Liver (tissue), 9 donors: ENCODE results near the gene DLK1. TPM values are rescaled to one million over a fixed set of nuclear protein-coding genes. Genes with fewer than 3 reads are reported as not detected.

Experiments
- DNase-seq: peaks from one replicate; pipeline ENCODE4 v3.0.0-alpha.2; 2017; ENCODE audit warnings: low spot score
- H3K27ac ChIP-seq, 2 donors: one replicate each; pipeline ENCODE4 v1.7.0; 2013; ENCODE audit warnings: inconsistent platforms in 2 of 2, low read length in 2 of 2, control low read depth in 1 of 2, low read depth in 1 of 2, mild to moderate bottlenecking in 1 of 2
- H3K27me3 ChIP-seq, 4 donors: one replicate each; pipeline versions ENCODE4 v1.6.1 to v1.7.0; 2013; ENCODE audit warnings: low read length in 3 of 4, inconsistent platforms in 1 of 4, mild to moderate bottlenecking in 1 of 4, moderate library complexity in 1 of 4; ENCODE audit not compliant: control insufficient read depth in 4 of 4, insufficient read depth in 4 of 4
- H3K36me3 ChIP-seq, 4 donors: one replicate each; pipeline versions ENCODE4 v1.6.1 to v1.7.0; 2013; ENCODE audit warnings: low read length in 3 of 4, mild to moderate bottlenecking in 3 of 4, low read depth in 1 of 4, moderate library complexity in 1 of 4; ENCODE audit not compliant: control insufficient read depth in 4 of 4, insufficient read depth in 3 of 4
- H3K4me1 ChIP-seq, 4 donors: one replicate each; pipeline versions ENCODE4 v1.6.1 to v1.7.0; 2013; ENCODE audit warnings: low read length in 3 of 4, mild to moderate bottlenecking in 3 of 4, moderate library complexity in 1 of 4; ENCODE audit not compliant: control insufficient read depth in 4 of 4, insufficient read depth in 4 of 4
- H3K4me3 ChIP-seq, 3 donors: one replicate each; pipeline versions ENCODE4 v1.6.1 to v1.7.0; 2013; ENCODE audit warnings: low read length in 3 of 3, control low read depth in 1 of 3, low read depth in 1 of 3, mild to moderate bottlenecking in 1 of 3
- H3K9ac ChIP-seq, 2 donors: one replicate each; pipeline ENCODE4 v1.7.0; 2013; ENCODE audit warnings: low read length in 2 of 2, mild to moderate bottlenecking in 2 of 2, moderate library complexity in 2 of 2, control low read depth in 1 of 2, low read depth in 1 of 2
- H3K9me3 ChIP-seq, 4 donors: one replicate each; pipeline versions ENCODE4 v1.6.1 to v1.7.0; 2013; ENCODE audit warnings: low read length in 3 of 4; ENCODE audit not compliant: control insufficient read depth in 4 of 4
- ATF3 ChIP-seq: IDR thresholded peaks from 2 replicates; pipeline ENCODE4 v1.6.1; 2016; ENCODE audit warnings: antibody characterized with exemption
- EGR1 ChIP-seq, 2 donors: IDR thresholded peaks; 2 replicates each; pipeline ENCODE4 v1.6.1; 2016 to 2018; ENCODE audit warnings: antibody characterized with exemption in 2 of 2, low read depth in 2 of 2
- FOXA1 ChIP-seq: IDR thresholded peaks from 2 replicates; pipeline ENCODE4 v1.6.1; 2016; ENCODE audit warnings: antibody characterized with exemption
- FOXA2 ChIP-seq: IDR thresholded peaks from 2 replicates; pipeline ENCODE4 v1.6.1; 2016; ENCODE audit warnings: antibody characterized with exemption
- GABPA ChIP-seq, 2 donors: IDR thresholded peaks in 1 of 2; conservative IDR thresholded peaks in 1 of 2; 2 replicates each; pipeline ENCODE4 v1.6.1; 2016; ENCODE audit warnings: antibody characterized with exemption in 2 of 2, mild to moderate bottlenecking in 1 of 2, moderate library complexity in 1 of 2
- HNF4A ChIP-seq, 2 donors: conservative IDR thresholded peaks; 2 replicates each; pipeline ENCODE4 v1.6.1; 2016; ENCODE audit warnings: antibody characterized with exemption in 2 of 2, mild to moderate bottlenecking in 2 of 2
- HNF4G ChIP-seq: IDR thresholded peaks from 2 replicates; pipeline ENCODE4 v1.6.1; 2016; ENCODE audit warnings: antibody characterized with exemption
- JUND ChIP-seq, 2 donors: IDR thresholded peaks; 2 replicates each; pipeline ENCODE4 v1.6.1; 2016; ENCODE audit warnings: antibody characterized with exemption in 2 of 2
- NR2F2 ChIP-seq: IDR thresholded peaks from 2 replicates; pipeline ENCODE4 v1.6.1; 2016; ENCODE audit warnings: antibody characterized with exemption
- RAD21 ChIP-seq, 2 donors: IDR thresholded peaks; 2 replicates each; pipeline ENCODE4 v1.6.1; 2016; ENCODE audit warnings: antibody characterized with exemption in 2 of 2, mild to moderate bottlenecking in 2 of 2
- RXRA ChIP-seq, 2 donors: IDR thresholded peaks; 2 replicates each; pipeline ENCODE4 v1.6.1; 2017 to 2018; ENCODE audit warnings: antibody characterized with exemption in 2 of 2, mild to moderate bottlenecking in 1 of 2
- SP1 ChIP-seq: IDR thresholded peaks from 2 replicates; pipeline ENCODE4 v1.6.1; 2018; ENCODE audit warnings: antibody characterized with exemption, mild to moderate bottlenecking
- TAF1 ChIP-seq: conservative IDR thresholded peaks from 2 replicates; pipeline ENCODE4 v1.6.1; 2016; ENCODE audit warnings: antibody characterized with exemption, mild to moderate bottlenecking
- YY1 ChIP-seq: IDR thresholded peaks from 2 replicates; pipeline ENCODE4 v1.6.1; 2016; ENCODE audit warnings: antibody characterized with exemption, mild to moderate bottlenecking
- WGBS: extraction: QIAGEN DNeasy Blood & Tissue Kit; methylation state at CpG from one replicate; pipeline ENCODE4 v1.1.7; 2013; 5-methylcytosine and 5-hydroxymethylcytosine counted together
- polyA plus RNA-seq, 2 donors: library from polyadenylated mRNA; stranded (reverse) in 1 of 2; unstranded in 1 of 2; fragments of 200-250 nt in 1 of 2; fragments of >200 nt in 1 of 2; fragmentation: Nextera tagmentation in 1 of 2; extraction: Ambion mirVana in 1 of 2; gene quantifications; one replicate each; pipeline versions ENCODE4 v1.2.1 to v1.2.3, GENCODE V29; 2013 to 2015
- total RNA-seq, 2 donors: library from RNA; depleted of rRNA; stranded (reverse); fragments of >200 nt; gene quantifications; one replicate each; pipeline ENCODE4 v1.2.3, GENCODE V29; 2014
- TF ChIP-seq, protein P1 (sequence below): IDR thresholded peaks from 2 replicates; pipeline ENCODE4 v1.6.1; 2016; ENCODE audit warnings: antibody characterized with exemption, mild to moderate bottlenecking
- TF ChIP-seq, protein P2 (sequence below): fragments of 150-350 bp; IDR thresholded peaks from 2 replicates; pipeline ENCODE4 v1.5.1; 2017; ENCODE audit warnings: improper control_type of control experiment, low read depth, low read length; ENCODE audit not compliant: missing input control
- donor health status: healthy.
- donor health status: healthy.
- donor health status: healthy.
- donor health status: healthy.
- donor health status: healthy.

The DLK1 gene
- total and polyA plus RNA-seq, 4 donors, result 0.42 to 331 (median 1.8) TPM; not detected in 1

DNA sequence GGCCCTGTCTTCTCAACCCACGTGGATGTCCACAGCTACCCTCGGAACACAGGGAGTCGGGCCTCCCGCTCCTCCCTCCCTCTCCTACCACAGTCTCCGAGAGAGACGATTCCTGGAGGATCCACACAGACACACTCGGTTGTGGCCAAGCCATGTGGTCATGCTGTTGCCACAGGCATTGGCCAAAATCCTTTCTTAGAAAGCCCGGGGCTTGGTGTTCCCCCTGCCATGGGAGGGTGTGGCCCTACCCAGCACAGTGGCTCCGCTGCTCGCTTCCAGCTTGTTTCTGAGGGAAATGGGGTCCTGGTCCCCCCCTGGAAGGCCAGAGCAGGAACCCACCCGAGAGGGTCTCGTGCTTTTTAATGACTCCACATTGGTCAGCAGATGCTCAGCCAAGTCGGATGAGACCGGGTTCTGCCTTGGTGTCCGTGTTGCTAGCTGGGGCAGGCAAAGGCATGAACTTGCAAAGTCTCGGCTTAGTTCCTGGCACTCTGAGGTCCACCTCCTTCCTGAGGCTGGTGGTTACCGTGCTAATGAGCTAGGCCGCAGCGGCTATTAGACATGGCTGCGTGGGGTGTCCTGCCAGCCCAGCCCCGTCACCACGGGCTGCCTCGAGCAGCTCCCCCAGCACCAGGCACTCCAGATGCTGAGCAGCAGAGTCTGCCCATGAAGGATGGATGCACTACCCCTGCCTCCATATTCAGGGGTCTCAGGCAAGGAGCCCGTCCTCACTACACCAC lies 52.4 kb downstream of the DLK1 start:
- Histone ChIP-seq H3K4me3 (no peak overlapping the region), H3K9ac (no peak overlapping the region), H3K27ac (no peak overlapping the region), H3K36me3 (no peaks in the 10 kb centered on the region), H3K4me1 (no peaks in the 10 kb centered on the region), H3K27me3 (peaks cover 0 to 2% (median 0%) of the 10 kb centered on the region in 4 donors), H3K9me3 (no peaks in the 10 kb centered on the region)
- WGBS, result 90% methylated on average over 24 of the region's 24 CpGs
- TF ChIP-seq, protein P1, sequence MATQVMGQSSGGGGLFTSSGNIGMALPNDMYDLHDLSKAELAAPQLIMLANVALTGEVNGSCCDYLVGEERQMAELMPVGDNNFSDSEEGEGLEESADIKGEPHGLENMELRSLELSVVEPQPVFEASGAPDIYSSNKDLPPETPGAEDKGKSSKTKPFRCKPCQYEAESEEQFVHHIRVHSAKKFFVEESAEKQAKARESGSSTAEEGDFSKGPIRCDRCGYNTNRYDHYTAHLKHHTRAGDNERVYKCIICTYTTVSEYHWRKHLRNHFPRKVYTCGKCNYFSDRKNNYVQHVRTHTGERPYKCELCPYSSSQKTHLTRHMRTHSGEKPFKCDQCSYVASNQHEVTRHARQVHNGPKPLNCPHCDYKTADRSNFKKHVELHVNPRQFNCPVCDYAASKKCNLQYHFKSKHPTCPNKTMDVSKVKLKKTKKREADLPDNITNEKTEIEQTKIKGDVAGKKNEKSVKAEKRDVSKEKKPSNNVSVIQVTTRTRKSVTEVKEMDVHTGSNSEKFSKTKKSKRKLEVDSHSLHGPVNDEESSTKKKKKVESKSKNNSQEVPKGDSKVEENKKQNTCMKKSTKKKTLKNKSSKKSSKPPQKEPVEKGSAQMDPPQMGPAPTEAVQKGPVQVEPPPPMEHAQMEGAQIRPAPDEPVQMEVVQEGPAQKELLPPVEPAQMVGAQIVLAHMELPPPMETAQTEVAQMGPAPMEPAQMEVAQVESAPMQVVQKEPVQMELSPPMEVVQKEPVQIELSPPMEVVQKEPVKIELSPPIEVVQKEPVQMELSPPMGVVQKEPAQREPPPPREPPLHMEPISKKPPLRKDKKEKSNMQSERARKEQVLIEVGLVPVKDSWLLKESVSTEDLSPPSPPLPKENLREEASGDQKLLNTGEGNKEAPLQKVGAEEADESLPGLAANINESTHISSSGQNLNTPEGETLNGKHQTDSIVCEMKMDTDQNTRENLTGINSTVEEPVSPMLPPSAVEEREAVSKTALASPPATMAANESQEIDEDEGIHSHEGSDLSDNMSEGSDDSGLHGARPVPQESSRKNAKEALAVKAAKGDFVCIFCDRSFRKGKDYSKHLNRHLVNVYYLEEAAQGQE, result no peak
- TF ChIP-seq ATF3, result no peak
- TF ChIP-seq SP1, result no peak
- TF ChIP-seq NR2F2, result no peak
- TF ChIP-seq GABPA (IDR thresholded peaks at IDR 0.05 in 1 of 2, conservative IDR thresholded peaks at IDR 0.05 in 1 of 2), result no peak
- TF ChIP-seq HNF4A (conservative IDR thresholded peaks at IDR 0.05), result no peak
- TF ChIP-seq TAF1, result no peak
- no peak for TF ChIP-seq YY1
- DNase-seq, result no peak

- Histone ChIP-seq H3K27me3 (peaks cover 0 to 2% (median 0%) of the 10 kb centered on the region in 4 donors), H3K27ac (no peak overlapping the region), H3K4me1 (no peaks in the 10 kb centered on the region), H3K36me3 (no peaks in the 10 kb centered on the region), H3K4me3 (no peak overlapping the region), H3K9me3 (no peaks in the 10 kb centered on the region), H3K9ac (no peak overlapping the region)
- DNase-seq, result no peak
- TF ChIP-seq JUND (IDR thresholded peaks at IDR 0.05) (no peak), EGR1 (IDR thresholded peaks at IDR 0.05; ENCODE audit: low read depth in 2 of 2) (no peak), ATF3 (no peak), RXRA (IDR thresholded peaks at IDR 0.05) (no peak), HNF4G (no peak), TAF1 (no peak), GABPA (IDR thresholded peaks at IDR 0.05 in 1 of 2, conservative IDR thresholded peaks at IDR 0.05 in 1 of 2) (no peak), RAD21 (IDR thresholded peaks at IDR 0.05) (no peak), NR2F2 (no peak), FOXA1 (no peak), FOXA2 (no peak)
- TF ChIP-seq, protein P2, sequence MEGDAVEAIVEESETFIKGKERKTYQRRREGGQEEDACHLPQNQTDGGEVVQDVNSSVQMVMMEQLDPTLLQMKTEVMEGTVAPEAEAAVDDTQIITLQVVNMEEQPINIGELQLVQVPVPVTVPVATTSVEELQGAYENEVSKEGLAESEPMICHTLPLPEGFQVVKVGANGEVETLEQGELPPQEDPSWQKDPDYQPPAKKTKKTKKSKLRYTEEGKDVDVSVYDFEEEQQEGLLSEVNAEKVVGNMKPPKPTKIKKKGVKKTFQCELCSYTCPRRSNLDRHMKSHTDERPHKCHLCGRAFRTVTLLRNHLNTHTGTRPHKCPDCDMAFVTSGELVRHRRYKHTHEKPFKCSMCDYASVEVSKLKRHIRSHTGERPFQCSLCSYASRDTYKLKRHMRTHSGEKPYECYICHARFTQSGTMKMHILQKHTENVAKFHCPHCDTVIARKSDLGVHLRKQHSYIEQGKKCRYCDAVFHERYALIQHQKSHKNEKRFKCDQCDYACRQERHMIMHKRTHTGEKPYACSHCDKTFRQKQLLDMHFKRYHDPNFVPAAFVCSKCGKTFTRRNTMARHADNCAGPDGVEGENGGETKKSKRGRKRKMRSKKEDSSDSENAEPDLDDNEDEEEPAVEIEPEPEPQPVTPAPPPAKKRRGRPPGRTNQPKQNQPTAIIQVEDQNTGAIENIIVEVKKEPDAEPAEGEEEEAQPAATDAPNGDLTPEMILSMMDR, result no peak
- 93% methylated on average over 13 of the region's 13 CpGs for WGBS
Measured at GRCh38 chr14:100779691-100780080, 53.0 kb downstream of the DLK1 start.
